HEK293 (cell line): ENCODE results near the gene COX19.

ENCODE experiments used
- BCL11A ChIP-seq: fragments of 450-650 bp; formaldehyde crosslinking; IDR thresholded peaks from 2 replicates; pipeline ENCODE4 v1.5.1; 2016; ENCODE audit warnings: low read depth, missing biosample characterization, missing genetic modification characterization
- ZNF548 ChIP-seq: fragments of 450-650 bp; formaldehyde crosslinking; IDR thresholded peaks from 2 replicates; pipeline ENCODE4 v1.5.1; 2016; ENCODE audit warnings: missing biosample characterization, missing genetic modification characterization
- TF ChIP-seq, protein P1 (sequence below): fragments of 450-650 bp; formaldehyde crosslinking; IDR thresholded peaks from 2 replicates; pipeline ENCODE4 v1.5.1; 2016; ENCODE audit warnings: missing biosample characterization, missing genetic modification characterization
- TF ChIP-seq, protein P2 (sequence below): fragments of 450-650 bp; formaldehyde crosslinking; IDR thresholded peaks from 2 replicates; pipeline ENCODE4 v1.5.1; 2016; ENCODE audit warnings: missing biosample characterization, missing genetic modification characterization
- TF ChIP-seq, protein P3 (sequence below): fragments of 450-650 bp; formaldehyde crosslinking; IDR thresholded peaks from 2 replicates; pipeline ENCODE4 v1.5.1; 2017; ENCODE audit warnings: missing biosample characterization, missing genetic modification characterization

DNA sequence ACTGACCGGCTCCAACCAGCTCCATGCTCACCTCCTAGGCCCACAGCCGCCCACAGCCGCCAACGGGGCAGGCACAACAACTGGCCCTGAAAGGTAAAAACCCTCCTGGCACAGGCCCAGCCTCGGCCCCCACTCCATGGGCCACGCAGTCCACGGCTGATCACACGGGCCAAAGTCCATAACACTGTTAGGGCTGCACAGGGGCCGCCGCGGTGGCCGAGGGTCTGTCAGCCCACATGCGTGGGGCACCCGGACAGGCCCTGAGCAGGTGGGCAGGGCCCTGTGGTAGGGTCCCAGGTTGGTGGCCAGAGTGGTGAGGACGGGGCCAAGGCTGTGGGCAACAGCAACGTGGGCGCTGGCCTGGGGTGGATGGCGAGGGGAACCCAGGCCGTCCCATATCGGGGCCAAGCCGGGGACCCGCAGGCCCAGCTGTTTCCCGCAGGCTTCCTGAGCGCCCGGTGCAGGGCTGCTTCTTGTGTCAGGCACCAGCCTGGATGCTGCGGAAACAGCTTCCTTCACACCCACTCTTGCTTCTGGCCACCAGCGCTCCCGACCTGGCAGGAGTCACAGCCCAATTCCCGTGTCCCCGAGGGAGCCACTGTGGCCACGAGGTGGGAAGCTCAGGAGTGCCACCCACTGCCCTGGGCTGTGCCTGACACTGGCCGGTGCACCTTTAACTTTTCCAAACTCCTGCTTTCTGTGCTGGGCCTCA is 36.8 kb upstream of the COX19 start:
- TF ChIP-seq BCL11A (tag by site-specific recombination) (no peak), ZNF548 (tag by site-specific recombination) (no peak)
- TF ChIP-seq, protein P1, sequence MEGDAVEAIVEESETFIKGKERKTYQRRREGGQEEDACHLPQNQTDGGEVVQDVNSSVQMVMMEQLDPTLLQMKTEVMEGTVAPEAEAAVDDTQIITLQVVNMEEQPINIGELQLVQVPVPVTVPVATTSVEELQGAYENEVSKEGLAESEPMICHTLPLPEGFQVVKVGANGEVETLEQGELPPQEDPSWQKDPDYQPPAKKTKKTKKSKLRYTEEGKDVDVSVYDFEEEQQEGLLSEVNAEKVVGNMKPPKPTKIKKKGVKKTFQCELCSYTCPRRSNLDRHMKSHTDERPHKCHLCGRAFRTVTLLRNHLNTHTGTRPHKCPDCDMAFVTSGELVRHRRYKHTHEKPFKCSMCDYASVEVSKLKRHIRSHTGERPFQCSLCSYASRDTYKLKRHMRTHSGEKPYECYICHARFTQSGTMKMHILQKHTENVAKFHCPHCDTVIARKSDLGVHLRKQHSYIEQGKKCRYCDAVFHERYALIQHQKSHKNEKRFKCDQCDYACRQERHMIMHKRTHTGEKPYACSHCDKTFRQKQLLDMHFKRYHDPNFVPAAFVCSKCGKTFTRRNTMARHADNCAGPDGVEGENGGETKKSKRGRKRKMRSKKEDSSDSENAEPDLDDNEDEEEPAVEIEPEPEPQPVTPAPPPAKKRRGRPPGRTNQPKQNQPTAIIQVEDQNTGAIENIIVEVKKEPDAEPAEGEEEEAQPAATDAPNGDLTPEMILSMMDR, result no peak
- TF ChIP-seq, protein P2, sequence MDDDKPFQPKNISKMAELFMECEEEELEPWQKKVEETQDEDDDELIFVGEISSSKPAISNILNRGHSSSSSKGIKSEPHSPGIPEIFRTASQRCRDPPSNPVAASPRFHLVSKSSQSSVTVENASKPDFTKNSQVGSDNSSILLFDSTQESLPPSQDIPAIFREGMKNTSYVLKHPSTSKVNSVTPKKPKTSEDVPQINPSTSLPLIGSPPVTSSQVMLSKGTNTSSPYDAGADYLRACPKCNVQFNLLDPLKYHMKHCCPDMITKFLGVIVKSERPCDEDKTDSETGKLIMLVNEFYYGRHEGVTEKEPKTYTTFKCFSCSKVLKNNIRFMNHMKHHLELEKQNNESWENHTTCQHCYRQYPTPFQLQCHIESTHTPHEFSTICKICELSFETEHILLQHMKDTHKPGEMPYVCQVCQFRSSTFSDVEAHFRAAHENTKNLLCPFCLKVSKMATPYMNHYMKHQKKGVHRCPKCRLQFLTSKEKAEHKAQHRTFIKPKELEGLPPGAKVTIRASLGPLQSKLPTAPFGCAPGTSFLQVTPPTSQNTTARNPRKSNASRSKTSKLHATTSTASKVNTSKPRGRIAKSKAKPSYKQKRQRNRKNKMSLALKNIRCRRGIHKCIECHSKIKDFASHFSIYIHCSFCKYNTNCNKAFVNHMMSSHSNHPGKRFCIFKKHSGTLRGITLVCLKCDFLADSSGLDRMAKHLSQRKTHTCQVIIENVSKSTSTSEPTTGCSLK, result no peak
- TF ChIP-seq, protein P3, sequence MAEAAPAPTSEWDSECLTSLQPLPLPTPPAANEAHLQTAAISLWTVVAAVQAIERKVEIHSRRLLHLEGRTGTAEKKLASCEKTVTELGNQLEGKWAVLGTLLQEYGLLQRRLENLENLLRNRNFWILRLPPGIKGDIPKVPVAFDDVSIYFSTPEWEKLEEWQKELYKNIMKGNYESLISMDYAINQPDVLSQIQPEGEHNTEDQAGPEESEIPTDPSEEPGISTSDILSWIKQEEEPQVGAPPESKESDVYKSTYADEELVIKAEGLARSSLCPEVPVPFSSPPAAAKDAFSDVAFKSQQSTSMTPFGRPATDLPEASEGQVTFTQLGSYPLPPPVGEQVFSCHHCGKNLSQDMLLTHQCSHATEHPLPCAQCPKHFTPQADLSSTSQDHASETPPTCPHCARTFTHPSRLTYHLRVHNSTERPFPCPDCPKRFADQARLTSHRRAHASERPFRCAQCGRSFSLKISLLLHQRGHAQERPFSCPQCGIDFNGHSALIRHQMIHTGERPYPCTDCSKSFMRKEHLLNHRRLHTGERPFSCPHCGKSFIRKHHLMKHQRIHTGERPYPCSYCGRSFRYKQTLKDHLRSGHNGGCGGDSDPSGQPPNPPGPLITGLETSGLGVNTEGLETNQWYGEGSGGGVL (tag by site-specific recombination), result no peak
